Epithelial cell of esophagus (primary cell): ENCODE data around the gene CDK11A.

ENCODE experiments used
- DNase-seq: peaks from one replicate; pipeline ENCODE4 v3.0.0; 2010; ENCODE audit warnings: low read depth
- H3K4me3 ChIP-seq: 2 replicates; pipeline ENCODE4 v1.5.1; 2011; ENCODE audit warnings: mild to moderate bottlenecking, low read length, control low read depth
- CTCF ChIP-seq: IDR thresholded peaks from 2 replicates; pipeline ENCODE4 v1.5.1; 2011; ENCODE audit warnings: low read depth, mild to moderate bottlenecking, low read length, control low read depth, inconsistent platforms; ENCODE audit not compliant: insufficient read depth; ENCODE audit errors: missing control alignments

Gene CDK11A

GRCh38 chr1:1758059-1758621 is 34.0 kb upstream of the CDK11A start:
- H3K4me3 ChIP-seq, result no peak overlapping the region
- DNase-seq, result no peak
- no peak for TF ChIP-seq CTCF

GRCh38 chr1:1757422-1758058 is 33.4 kb upstream of the CDK11A start:
- H3K4me3 ChIP-seq, result no peak overlapping the region
- TF ChIP-seq CTCF, result no peak

DNA sequence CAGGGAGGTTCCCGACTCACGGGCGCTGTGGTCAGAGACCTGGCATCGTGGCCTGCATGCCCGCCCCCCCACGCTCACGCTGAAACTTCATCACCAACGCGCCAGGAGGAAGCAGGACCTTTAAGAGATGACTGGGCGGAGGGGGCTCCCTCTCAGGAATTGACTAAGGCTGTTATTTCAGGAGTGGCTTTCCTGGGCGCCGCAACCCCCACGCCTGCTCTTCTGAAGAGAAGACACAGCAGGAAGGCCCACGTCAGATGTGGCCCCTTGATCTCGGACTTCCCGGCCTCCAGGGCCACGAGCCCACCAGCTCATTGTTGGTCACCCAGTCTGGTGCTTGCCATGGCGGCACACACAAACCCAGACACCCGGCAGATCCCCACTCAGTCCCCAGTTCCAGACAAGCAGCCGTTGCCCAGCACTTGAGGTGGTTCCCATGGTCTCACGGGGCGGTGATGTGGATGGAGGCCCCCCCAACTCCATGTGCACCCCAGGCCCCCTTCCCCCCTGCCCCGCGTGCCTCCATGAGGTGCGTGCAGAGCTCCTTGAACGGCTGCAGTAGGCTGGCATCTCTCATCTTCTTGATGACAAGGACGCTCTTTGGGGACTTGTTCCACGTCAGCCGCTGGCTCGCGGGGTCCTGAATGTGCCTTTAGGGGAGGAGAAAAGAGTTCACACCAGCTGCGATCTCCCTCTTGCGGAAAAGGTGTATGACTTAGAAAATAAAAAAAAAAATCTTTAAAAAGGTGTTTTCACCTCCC is 32.7 kb upstream of the CDK11A start:
- TF ChIP-seq CTCF, result no peak
- H3K4me3 ChIP-seq, result no peak overlapping the region
- DNase-seq, result no peak

More at GRCh38 chr1:1757422-1758058, 33.4 kb upstream of the CDK11A start:
- DNase-seq, result no peak

- no peak for TF ChIP-seq CTCF
- H3K4me3 ChIP-seq, result no peak overlapping the region
- no peak for DNase-seq
Measured at GRCh38 chr1:1755852-1756251, 31.7 kb upstream of the CDK11A start.

- TF ChIP-seq CTCF, result no peak
- no peak for DNase-seq
- no peak overlapping the region for H3K4me3 ChIP-seq
Measured at GRCh38 chr1:1755426-1755825, 31.3 kb upstream of the CDK11A start.

- no peak for DNase-seq
- no peak overlapping the region for H3K4me3 ChIP-seq
- no peak for TF ChIP-seq CTCF
Measured at GRCh38 chr1:1754051-1754815, 30.1 kb upstream of the CDK11A start.
